TTC549 (cell line): ENCODE measurements around the gene CEACAM18.
"Not testable (repeated sequence)": the region's sequence is repeated elsewhere in the genome, so short reads cannot be mapped to it uniquely, and the experiment has no call there.

Source experiments
- FAIRE-seq: peaks from 2 replicates; lab custom pipeline; 2012; peaks lifted over from hg19 to GRCh38; lab: Jason Lieb, UNC

Gene CEACAM18

GRCh38 chr19:51461723-51462161 is 16.6 kb upstream of the CEACAM18 start:
- FAIRE-seq = no peak

DNA sequence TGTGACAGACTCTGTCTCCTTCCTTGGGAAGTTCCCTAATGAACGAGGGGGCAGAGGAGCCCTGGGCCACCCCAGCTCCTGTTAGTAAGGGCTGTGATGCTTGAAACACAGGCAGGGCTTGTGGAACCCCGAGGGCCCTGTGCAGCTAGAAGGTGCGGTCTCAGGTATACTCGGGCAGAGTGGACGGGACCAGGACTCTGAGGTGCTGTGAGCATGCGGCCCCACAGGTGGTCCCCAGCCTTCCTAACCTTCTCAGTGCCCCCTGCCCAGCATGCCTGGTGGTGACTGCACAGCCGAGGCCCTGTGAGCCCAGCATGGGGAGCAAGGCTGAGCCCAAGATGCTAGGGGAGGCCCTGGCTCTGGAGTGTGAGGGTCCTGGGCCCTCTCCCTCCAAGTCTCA is 16.1 kb upstream of the CEACAM18 start:
- no peak for FAIRE-seq

DNA sequence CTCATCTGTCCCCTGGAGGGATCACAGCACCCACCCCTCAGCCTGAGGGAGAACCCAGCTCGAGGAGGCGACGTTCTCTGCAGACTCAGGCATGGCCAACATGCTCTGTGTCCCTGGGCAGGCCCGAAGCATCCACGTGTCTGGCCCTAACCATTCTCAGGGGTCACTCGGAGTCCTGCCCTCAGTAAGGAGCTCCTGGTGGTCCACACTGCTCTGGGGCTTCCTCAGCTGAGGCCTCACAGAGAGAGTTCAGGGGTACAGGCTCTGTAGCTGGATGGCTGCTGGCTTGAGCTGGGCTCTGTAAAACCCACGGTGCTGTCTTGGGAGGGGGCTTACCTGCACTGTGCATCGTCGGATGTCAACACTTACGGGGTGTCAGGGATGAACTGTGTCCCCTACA is 15.7 kb upstream of the CEACAM18 start:
- FAIRE-seq = no peak

DNA sequence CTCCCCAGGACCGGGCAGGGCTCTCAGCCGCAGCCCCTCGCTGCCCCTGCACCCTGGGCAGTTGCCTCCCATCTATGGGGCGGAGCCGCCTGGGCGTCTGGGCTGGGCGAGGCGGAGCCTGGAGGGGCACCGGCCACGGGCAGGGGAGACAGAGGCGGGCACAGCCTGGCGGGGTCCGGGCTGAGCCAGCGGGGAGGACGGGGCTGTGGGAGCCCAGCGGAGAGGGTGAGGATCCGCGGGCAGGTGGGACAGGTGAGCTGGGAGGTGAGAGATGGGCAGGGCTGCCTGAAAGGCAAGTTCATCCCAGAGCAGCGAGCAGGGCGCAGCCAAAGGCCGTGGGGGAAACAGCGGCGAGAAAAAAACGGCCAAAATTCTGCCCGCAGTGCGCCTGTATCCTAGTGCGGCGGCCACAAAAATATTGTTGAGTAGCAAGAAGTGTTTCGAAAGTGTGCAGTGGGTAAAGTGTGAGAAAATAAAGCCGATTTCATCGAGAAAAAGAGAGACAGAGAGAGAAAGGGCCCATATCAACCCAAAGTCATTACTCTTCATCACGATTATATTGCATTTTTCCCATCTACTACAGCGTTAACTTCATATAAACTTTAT is 14.3 kb upstream of the CEACAM18 start:
- not testable (repeated sequence) for FAIRE-seq

DNA sequence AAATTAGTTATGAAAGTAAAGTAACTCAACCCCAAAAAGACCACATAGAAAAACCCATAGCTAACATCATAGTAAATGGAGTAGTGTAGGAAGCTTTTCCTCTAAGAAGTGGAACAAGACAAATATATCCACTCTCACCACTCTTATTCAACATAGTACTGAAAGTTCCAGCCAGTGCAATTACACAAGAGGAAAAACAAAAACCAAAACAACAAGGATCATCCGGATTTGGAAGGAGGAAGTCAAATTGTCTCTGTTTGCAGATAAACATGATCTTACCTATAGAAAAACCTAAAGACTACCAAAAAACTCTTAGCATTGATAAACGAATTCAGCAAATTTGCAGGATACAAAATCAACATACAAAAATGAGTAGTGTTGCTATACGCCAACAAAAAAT is 11.6 kb upstream of the CEACAM18 start:
- no peak for FAIRE-seq

DNA sequence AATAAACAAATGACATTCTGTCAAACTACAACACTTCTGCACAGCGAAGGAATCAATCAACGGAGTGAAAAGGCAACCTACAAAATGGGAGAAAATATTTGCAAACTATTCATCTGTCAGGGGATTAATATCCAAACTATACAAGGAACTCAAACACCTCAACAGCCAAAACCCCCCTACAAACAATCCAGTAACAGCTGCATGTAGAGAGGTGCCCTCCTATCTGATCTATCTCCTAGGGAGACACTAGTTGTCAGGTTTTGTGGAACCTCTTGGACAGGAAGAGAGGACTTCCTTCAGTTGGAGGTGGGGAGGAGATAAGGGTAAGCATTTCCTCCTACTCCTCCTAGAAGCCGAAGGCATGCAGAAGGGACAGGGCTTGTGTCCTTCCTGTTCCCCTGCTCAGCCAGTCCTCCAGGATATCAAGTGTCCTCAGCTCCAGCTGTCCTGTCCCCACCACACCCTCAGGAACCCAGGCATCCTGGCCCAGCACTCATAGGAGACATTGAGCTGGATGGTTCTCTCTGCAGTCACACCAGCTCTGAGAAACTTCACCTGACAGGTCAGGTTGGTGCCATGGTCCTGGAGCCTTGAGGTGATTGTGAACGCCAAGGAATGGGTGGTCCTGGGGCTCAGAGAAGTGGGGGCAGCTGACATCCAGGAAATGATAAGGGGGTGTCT is 10.3 kb upstream of the CEACAM18 start:
- FAIRE-seq = no peak

GRCh38 chr19:51468545-51468920 is 9.8 kb upstream of the CEACAM18 start:
- no peak for FAIRE-seq

DNA sequence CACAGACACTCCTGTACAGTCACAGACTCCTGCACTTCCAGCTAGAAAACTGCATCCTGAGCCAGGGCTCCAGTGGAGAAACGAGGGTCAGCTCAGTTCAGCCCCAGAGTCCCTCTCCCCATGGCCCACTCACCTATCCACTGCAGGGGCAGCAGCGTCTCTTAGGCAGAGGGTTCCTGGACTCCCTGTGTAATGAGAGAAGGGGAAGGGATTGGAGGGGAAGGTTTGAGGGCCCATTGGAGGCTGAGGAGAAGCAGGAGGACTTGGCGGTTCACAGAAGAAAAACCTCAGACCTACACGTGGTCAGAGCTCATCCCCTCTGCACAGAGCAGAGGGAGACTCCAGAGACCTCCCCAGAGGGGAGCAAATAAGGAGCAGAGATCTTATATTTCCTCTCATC is 9.2 kb upstream of the CEACAM18 start:
- no peak for FAIRE-seq

- no peak for FAIRE-seq
Observed at GRCh38 chr19:51469629-51470028, 8.7 kb upstream of the CEACAM18 start.

- FAIRE-seq = no peak
Observed at GRCh38 chr19:51470966-51471365, 7.4 kb upstream of the CEACAM18 start.

GRCh38 chr19:51471527-51471926 is 6.8 kb upstream of the CEACAM18 start:
- FAIRE-seq = no peak

GRCh38 chr19:51472607-51473006 is 5.7 kb upstream of the CEACAM18 start:
- no peak for FAIRE-seq

DNA sequence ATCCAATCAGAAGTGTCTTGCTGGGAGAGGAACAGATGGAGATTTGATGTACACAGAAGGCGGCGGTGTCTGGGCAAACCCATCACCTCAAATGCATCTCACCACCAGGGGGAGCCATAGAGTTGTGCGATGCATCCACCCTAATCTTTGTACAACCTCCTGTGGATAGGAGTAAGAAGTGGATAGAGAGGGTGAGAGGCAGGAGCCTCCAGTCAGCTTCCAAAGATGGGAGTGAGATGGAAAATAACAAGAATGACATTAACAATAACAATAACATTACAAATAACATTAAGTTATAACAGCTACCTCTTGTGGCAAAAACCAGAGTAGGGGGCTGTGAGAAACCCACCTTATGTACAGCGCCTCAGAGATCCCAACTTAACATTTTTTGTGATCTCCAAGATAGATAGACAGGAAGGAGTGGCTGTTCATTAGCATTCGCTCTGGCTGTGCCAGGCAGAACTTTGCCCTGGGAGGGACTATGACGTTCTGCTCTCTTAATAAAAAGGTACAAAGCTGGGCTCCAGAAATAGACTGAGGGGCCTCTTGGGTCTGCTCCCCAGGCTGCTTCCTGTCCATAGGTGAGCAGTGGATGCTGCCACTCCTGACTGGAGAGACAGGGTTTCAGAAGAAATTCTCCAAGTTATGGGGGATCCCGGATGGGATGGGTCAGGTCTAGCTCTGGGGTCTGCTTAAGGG is 5.2 kb upstream of the CEACAM18 start:
- FAIRE-seq = peak; percentile 7

GRCh38 chr19:51476164-51476563 is 2.2 kb upstream of the CEACAM18 start:
- no peak for FAIRE-seq

GRCh38 chr19:51477344-51477743 is 995 bp upstream of the CEACAM18 start:
- no peak for FAIRE-seq

DNA sequence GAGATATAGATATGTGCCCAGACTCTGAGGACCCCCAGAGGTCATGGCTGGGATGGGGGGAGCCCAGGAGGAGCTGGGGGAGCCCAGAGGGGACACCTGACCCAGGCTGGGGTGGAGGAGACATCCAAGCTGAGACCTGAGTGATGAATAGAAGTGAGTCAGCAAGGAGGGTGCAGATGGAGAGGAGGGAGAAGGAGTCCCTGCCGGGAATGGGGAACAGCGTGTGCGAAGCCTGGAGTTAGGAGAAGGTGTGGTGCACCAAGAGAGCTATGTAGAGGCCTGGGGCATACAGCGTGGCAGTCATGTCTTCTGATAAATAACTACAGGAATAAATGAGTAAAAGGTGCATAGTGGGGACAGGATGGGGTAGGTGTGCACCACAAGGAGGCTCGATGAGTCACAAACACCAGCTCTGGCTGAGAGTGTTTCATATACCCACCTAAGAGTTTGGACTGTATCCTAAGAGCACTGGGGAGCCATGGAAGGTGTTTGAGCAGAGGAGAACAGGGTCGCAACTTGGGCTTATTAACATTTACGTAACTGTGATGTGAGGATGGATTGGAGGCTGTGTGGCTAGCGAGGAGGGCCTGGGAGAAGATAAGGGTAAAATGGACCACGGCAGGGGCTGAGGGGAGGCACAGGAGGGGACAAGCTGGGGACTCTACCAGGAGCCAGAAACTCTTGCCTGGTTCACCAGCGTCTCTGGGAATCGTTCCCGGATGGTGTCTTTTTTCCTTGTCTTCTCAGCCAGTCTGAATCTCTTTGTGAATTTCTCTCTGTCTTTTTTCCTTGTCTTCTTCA is 1.4 kb downstream of the CEACAM18 start:
- FAIRE-seq = no peak

GRCh38 chr19:51480590-51480989 is 2.3 kb downstream of the CEACAM18 start:
- FAIRE-seq = no peak

- no peak for FAIRE-seq
Observed at GRCh38 chr19:51485960-51486660, 7.8 kb downstream of the CEACAM18 start.

GRCh38 chr19:51488491-51488890 is 10.2 kb downstream of the CEACAM18 start:
- FAIRE-seq = no peak

- FAIRE-seq = no peak
Observed at GRCh38 chr19:51489113-51489512, 10.8 kb downstream of the CEACAM18 start.

- no peak for FAIRE-seq
Observed at GRCh38 chr19:51490676-51491075, 12.3 kb downstream of the CEACAM18 start.

DNA sequence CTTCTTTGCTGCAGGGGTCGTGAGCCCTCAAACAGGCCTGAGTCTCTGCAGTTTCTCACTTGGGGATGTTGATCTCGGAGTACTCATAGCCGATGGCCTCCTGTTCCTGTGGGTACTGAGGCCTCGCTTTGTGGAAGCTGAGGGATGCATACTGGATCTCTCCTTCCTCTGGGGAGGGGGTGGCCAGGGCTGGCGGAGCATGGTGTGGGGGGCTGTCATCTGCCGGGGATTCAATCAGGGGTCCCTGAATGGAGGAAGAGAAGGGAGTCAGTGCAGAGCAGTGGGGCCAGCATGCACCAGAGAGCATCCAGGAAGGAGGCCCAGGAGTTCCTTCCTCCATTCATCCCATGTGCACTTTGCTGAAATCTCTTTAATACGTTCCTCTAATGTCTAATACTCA is 13.2 kb downstream of the CEACAM18 start:
- FAIRE-seq = no peak
